Fibroblast of villous mesenchyme (primary cell): ENCODE results near the gene FERD3L. TPM values are rescaled to one million over a fixed set of nuclear protein-coding genes. Genes with fewer than 3 reads are reported as not detected.

Experiments used
- DNase-seq: peaks from one replicate; pipeline ENCODE4 v3.0.0-alpha.2; 2010; ENCODE audit warnings: low read depth
- H3K4me3 ChIP-seq: 2 replicates; pipeline ENCODE4 v1.5.1; 2011; ENCODE audit warnings: low read depth, mild to moderate bottlenecking, low read length
- total RNA-seq: library from RNA; depleted of rRNA; stranded (reverse); fragments of >200 nt; gene quantifications from 2 replicates; pipeline ENCODE4 v1.2.3, GENCODE V29; 2012
- TF ChIP-seq, protein P1 (sequence below): IDR thresholded peaks from 2 replicates; pipeline ENCODE4 v1.5.1; 2012; ENCODE audit warnings: low read depth, mild to moderate bottlenecking, low read length; ENCODE audit not compliant: insufficient read depth

The FERD3L gene
- total RNA-seq, 1 donor = not detected

DNA sequence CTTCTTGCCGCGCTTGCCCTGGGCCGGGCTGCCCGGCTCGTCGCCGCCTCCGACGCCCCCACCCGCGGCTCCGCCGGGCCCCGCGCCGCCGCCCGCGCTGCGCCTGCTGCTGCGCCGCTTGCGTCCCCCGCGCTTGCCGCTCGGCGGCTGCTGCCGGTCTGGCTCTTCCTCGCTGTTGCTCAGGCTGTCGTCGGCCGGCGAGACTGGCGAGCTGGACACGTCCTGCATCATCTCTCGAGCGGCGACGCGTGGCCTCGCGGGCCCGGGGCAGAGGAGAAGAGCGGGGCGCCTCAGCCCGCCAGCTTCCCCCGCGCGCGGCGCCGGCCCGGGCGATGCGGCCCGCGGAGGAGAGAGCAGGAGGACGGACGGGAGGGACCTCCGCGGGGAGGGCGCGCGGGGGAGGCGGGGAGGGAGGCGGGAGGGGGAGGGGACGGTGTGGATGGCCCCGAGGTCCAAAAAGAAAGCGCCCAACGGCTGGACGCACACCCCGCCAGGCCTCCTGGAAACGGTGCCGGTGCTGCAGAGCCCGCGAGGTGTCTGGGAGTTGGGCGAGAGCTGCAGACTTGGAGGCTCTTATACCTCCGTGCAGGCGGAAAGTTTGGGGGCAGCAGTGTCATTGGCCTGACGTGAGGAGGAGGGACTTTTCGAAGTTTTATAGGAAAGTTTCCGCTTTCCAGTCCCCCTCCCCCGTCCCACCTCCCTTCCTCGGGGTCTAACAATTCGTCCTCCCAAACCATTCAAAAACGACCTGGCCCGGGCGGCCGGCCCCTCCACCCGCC lies 27.9 kb downstream of the FERD3L start, which contains the start of gene TWIST1:
TWIST1 (minus strand) TSS at position 546 of the 779 bp plus-strand sequence; CDS start at position 231, 315 bp downstream.
- peak; percentile 94 for DNase-seq
- TF ChIP-seq, protein P1, sequence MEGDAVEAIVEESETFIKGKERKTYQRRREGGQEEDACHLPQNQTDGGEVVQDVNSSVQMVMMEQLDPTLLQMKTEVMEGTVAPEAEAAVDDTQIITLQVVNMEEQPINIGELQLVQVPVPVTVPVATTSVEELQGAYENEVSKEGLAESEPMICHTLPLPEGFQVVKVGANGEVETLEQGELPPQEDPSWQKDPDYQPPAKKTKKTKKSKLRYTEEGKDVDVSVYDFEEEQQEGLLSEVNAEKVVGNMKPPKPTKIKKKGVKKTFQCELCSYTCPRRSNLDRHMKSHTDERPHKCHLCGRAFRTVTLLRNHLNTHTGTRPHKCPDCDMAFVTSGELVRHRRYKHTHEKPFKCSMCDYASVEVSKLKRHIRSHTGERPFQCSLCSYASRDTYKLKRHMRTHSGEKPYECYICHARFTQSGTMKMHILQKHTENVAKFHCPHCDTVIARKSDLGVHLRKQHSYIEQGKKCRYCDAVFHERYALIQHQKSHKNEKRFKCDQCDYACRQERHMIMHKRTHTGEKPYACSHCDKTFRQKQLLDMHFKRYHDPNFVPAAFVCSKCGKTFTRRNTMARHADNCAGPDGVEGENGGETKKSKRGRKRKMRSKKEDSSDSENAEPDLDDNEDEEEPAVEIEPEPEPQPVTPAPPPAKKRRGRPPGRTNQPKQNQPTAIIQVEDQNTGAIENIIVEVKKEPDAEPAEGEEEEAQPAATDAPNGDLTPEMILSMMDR = no peak
- H3K4me3 ChIP-seq = peak within 1 kb of the TSS; percentile 99

DNA sequence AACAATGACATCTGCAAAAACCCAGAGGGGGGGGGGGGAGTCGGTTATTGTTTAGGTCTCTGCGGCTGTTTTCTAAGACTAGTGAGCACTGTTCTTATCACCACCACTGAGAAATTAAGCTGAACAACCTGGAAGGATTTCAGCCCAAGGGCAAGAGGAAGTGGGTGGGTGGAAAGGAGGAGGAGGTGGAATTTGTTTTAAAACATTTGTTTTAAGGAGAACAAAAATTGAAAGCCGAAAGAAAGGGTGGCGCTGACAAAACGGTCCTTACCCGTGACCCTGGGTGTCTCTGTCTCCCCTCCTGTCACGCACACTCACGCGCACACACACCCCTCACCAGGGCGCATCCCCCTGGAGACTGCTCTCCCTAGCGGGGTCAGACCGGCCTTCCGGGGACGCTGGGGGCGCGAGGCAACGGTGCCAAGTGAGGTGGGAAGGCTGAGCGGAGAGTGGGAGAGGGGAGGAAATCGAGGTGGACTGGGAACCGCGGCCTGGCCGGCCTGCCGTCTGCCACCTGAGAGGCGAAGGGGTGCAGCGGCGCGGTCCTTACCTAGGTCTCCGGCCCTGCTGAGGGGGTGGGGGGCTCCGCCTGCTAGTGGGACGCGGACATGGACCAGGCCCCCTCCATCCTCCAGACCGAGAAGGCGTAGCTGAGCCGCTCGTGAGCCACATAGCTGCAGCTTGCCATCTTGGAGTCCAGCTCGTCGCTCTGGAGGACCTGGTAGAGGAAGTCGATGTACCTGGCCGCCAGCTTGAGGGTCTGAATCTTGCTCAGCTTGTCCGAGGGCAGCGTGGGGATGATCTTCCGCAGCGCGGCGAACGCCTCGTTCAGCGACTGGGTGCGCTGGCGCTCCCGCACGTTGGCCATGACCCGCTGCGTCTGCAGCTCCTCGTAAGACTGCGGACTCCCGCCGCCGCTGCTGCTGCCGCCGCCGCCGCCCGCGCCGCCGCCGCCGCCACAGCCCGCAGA lies 28.8 kb downstream of the FERD3L start:
- peak overlapping the region; percentile 99 for H3K4me3 ChIP-seq
- peak; percentile 48 for DNase-seq
- TF ChIP-seq, protein P1 = no peak

DNA sequence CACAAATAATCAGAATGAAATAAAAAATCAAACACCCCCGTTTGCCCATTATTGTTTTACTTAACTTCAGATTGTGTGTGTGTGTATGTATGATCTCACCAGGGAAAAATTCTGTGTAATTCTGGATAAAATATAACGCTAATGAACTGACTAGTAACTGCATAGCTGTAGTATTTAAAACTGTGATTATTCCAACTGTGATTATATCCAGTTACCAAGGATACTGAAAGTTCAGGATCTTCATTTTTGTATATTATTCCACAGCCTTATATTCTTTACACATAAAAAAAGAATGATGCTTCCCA lies 30.7 kb downstream of the FERD3L start:
- DNase-seq = peak; percentile 37
- peak overlapping the region; percentile 99 for H3K4me3 ChIP-seq
- TF ChIP-seq, protein P1 = no peak

DNA sequence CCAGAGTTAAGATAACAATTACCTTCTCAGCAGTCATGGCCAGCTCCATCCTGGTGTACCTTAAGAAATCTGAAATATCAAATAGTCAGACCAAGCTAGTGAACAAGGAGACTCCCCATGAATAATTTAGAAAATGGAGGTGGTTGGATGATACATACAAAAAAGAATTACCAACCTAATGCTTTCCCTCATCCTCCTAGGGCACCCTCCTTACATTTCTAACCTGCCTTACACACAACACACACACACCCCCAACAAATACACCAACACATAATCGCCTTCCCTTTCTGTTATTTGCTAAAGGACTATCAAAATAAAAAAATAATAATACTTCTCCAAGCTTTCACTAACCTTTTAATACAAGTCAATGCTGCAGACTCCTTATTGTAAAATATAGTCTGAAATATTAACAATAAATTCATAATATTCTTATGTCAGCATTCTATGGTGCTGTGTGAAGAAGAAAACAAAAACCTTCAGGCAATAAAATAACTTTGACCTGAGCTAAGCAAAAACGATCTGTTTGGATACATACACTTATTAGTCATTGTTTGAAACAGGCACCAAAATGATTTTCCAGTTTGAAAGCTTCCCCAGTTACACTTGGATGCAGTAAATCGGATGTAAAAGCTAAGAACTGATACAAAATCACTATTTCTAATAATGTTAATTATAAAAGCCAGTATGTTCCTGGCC lies 31.2 kb downstream of the FERD3L start:
- TF ChIP-seq, protein P1 = no peak
- peak overlapping the region; percentile 99 for H3K4me3 ChIP-seq
- peak; percentile 32 for DNase-seq

DNA sequence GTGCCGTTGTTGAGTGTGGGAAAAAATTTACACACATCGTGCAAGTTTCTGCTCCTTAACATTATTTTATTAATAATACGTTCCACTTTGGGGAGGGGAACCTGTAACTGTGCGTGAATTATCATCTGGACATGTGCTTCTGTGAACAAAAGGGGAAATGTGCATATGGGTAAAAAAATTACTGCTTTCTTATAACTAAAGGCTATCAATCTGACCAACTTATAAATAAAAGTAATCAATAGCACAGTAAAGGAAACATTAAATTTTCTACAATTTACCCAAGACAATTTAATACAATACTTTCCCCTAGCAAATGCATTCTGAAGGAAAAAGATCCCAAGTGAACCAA lies 32.2 kb downstream of the FERD3L start:
- peak overlapping the region; percentile 99 for H3K4me3 ChIP-seq
- DNase-seq = no peak
- TF ChIP-seq, protein P1 = no peak

DNA sequence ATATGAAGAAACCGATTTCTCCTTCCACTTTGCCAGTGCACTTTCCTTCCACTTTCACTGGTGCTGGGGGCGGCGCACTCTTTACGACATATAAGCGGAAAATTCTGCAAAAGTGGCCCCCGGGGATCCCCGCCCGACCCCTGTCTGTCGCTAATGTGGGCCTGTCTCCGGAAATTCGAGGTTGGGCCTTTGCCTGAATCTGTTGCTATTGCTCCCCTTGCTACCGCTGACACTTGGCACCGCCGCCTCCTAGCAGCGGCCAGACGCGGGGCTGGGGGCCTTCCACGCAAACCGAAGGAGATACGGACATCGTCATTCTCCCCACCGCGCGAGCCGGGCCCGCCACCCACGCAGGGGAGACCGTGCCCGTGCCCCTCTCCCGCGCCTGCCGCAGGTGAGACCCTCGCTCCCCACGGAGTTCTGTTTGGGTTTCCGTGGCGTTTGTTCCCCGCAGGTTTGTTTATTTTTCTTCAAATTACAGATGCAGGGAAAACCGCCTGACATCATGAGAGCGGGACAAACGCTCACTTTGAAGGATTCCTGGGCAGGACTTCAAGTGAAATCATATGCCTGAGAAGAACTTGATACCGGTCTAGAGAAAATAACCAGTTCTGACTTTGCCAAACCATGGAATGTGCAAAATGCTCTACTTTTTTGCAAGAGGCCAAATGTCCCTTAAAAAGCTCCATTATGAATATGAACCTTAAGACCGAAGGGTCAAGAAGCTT lies 32.8 kb downstream of the FERD3L start:
- H3K4me3 ChIP-seq = peak overlapping the region; percentile 99
- peak; percentile 60 for DNase-seq
- TF ChIP-seq, protein P1 = no peak
